HEK293 (cell line): ENCODE data around the gene ZNF783.

Experiments
- BCL11A ChIP-seq: fragments of 450-650 bp; formaldehyde crosslinking; IDR thresholded peaks from 2 replicates; pipeline ENCODE4 v1.5.1; 2016; ENCODE audit warnings: low read depth, missing biosample characterization, missing genetic modification characterization
- GLI4 ChIP-seq: fragments of 450-650 bp; formaldehyde crosslinking; IDR thresholded peaks from 2 replicates; pipeline ENCODE4 v1.5.1; 2016; ENCODE audit warnings: missing biosample characterization, missing genetic modification characterization
- HOXA7 ChIP-seq: sonication (generic); formaldehyde crosslinking; IDR thresholded peaks from 2 replicates; pipeline ENCODE4 v1.8.1; 2022; ENCODE audit warnings: missing genetic modification reagents, borderline replicate concordance
- KLF7 ChIP-seq: fragments of 450-650 bp; formaldehyde crosslinking; IDR thresholded peaks from 2 replicates; pipeline ENCODE4 v1.5.1; 2016; ENCODE audit warnings: missing biosample characterization, missing genetic modification characterization, borderline replicate concordance
- MZF1 ChIP-seq: fragments of 450-650 bp; formaldehyde crosslinking; IDR thresholded peaks from 2 replicates; pipeline ENCODE4 v1.5.1; 2017; ENCODE audit warnings: missing biosample characterization, missing genetic modification characterization, borderline replicate concordance
- PRDM1 ChIP-seq: fragments of 450-650 bp; formaldehyde crosslinking; IDR thresholded peaks from 2 replicates; pipeline ENCODE4; 2016; ENCODE audit warnings: missing biosample characterization, missing genetic modification characterization
- REPIN1 ChIP-seq: fragments of 450-650 bp; formaldehyde crosslinking; IDR thresholded peaks from 2 replicates; pipeline ENCODE4 v1.5.1; 2017; ENCODE audit warnings: missing biosample characterization, missing genetic modification characterization, low read depth
- SCRT1 ChIP-seq: fragments of 450-650 bp; formaldehyde crosslinking; IDR thresholded peaks from 2 replicates; pipeline ENCODE4 v1.5.1; 2016; ENCODE audit warnings: missing biosample characterization, missing genetic modification characterization, borderline replicate concordance
- ZNF112 ChIP-seq: fragments of 450-650 bp; formaldehyde crosslinking; IDR thresholded peaks from 2 replicates; pipeline ENCODE4 v1.5.0; 2017; ENCODE audit warnings: missing biosample characterization, missing genetic modification characterization
- ZNF132 ChIP-seq: fragments of 450-650 bp; formaldehyde crosslinking; IDR thresholded peaks from 2 replicates; pipeline ENCODE4 v1.5.1; 2017; ENCODE audit warnings: missing biosample characterization, missing genetic modification characterization, borderline replicate concordance
- ZNF133 ChIP-seq: fragments of 450-650 bp; formaldehyde crosslinking; IDR thresholded peaks from 2 replicates; pipeline ENCODE4 v1.5.1; 2016; ENCODE audit warnings: missing biosample characterization, missing genetic modification characterization
- ZNF175 ChIP-seq: fragments of 450-650 bp; formaldehyde crosslinking; IDR thresholded peaks from 2 replicates; pipeline ENCODE4 v1.5.1; 2016; ENCODE audit warnings: missing biosample characterization, missing genetic modification characterization
- ZNF211 ChIP-seq: fragments of 450-650 bp; formaldehyde crosslinking; IDR thresholded peaks from 2 replicates; pipeline ENCODE4 v1.5.1; 2016; ENCODE audit warnings: low read depth, missing biosample characterization, missing genetic modification characterization
- ZNF223 ChIP-seq: fragments of 450-650 bp; formaldehyde crosslinking; IDR thresholded peaks from 2 replicates; pipeline ENCODE4 v1.5.1; 2016; ENCODE audit warnings: missing biosample characterization, missing genetic modification characterization
- ZNF23 ChIP-seq: fragments of 450-650 bp; formaldehyde crosslinking; IDR thresholded peaks from 2 replicates; pipeline ENCODE4 v1.5.1; 2016; ENCODE audit warnings: missing biosample characterization, missing genetic modification characterization, borderline replicate concordance
- ZNF24 ChIP-seq: fragments of 450-650 bp; formaldehyde crosslinking; IDR thresholded peaks from 2 replicates; pipeline ENCODE4 v1.5.1; 2016; ENCODE audit warnings: missing biosample characterization, missing genetic modification characterization
- ZNF274 ChIP-seq, 2 experiments: fragments of 200-500 bp in 1 of 2; fragments of 450-650 bp in 1 of 2; sonication (Bioruptor generic) in 1 of 2; formaldehyde crosslinking in 1 of 2; IDR thresholded peaks; 2 replicates each; pipeline versions ENCODE4 v1.5.1 to v1.6.1; 2014 to 2016; ENCODE audit warnings: borderline replicate concordance in 1 of 2, inconsistent platforms in 1 of 2, low read length in 1 of 2, missing biosample characterization in 1 of 2, missing genetic modification characterization in 1 of 2
- ZNF302 ChIP-seq: fragments of 450-650 bp; formaldehyde crosslinking; IDR thresholded peaks from 2 replicates; pipeline ENCODE4 v1.5.1; 2016; ENCODE audit warnings: missing biosample characterization, missing genetic modification characterization, low read depth
- ZNF335 ChIP-seq: fragments of 450-650 bp; formaldehyde crosslinking; conservative IDR thresholded peaks from 2 replicates; pipeline ENCODE4 v1.5.1; 2016; ENCODE audit warnings: missing biosample characterization, missing genetic modification characterization
- ZNF341 ChIP-seq: fragments of 450-650 bp; formaldehyde crosslinking; IDR thresholded peaks from 2 replicates; pipeline ENCODE4; 2016; ENCODE audit warnings: low read depth, missing biosample characterization, missing genetic modification characterization
- ZNF391 ChIP-seq: fragments of 450-650 bp; formaldehyde crosslinking; IDR thresholded peaks from 2 replicates; pipeline ENCODE4 v1.5.1; 2016; ENCODE audit warnings: low read depth, missing biosample characterization, missing genetic modification characterization, borderline replicate concordance
- ZNF426 ChIP-seq: fragments of 450-650 bp; formaldehyde crosslinking; IDR thresholded peaks from 2 replicates; pipeline ENCODE4 v1.5.1; 2017; ENCODE audit warnings: missing biosample characterization, missing genetic modification characterization, mild to moderate bottlenecking, inconsistent platforms, moderate library complexity
- ZNF501 ChIP-seq: fragments of 450-650 bp; formaldehyde crosslinking; IDR thresholded peaks from 2 replicates; pipeline ENCODE4 v1.5.1; 2016; ENCODE audit warnings: missing biosample characterization, missing genetic modification characterization
- ZNF510 ChIP-seq: fragments of 450-650 bp; formaldehyde crosslinking; IDR thresholded peaks from 2 replicates; pipeline ENCODE4 v1.5.1; 2018; ENCODE audit warnings: mild to moderate bottlenecking, missing genetic modification characterization, missing biosample characterization; ENCODE audit not compliant: insufficient replicate concordance
- ZNF514 ChIP-seq: fragments of 450-650 bp; formaldehyde crosslinking; IDR thresholded peaks from 2 replicates; pipeline ENCODE4 v1.5.1; 2016; ENCODE audit warnings: missing biosample characterization, missing genetic modification characterization
- ZNF521 ChIP-seq: fragments of 450-650 bp; formaldehyde crosslinking; IDR thresholded peaks from 2 replicates; pipeline ENCODE4 v1.5.1; 2017; ENCODE audit warnings: missing biosample characterization, mild to moderate bottlenecking, missing genetic modification characterization
- ZNF530 ChIP-seq: fragments of 450-650 bp; formaldehyde crosslinking; IDR thresholded peaks from 2 replicates; pipeline ENCODE4 v1.5.1; 2016; ENCODE audit warnings: low read depth, missing biosample characterization, missing genetic modification characterization
- ZNF549 ChIP-seq: fragments of 450-650 bp; IDR thresholded peaks from 2 replicates; pipeline ENCODE4 v1.5.1; 2018; ENCODE audit warnings: missing biosample characterization, missing genetic modification characterization, mild to moderate bottlenecking, inconsistent platforms, moderate library complexity
- ZNF558 ChIP-seq: fragments of 450-650 bp; formaldehyde crosslinking; IDR thresholded peaks from 2 replicates; pipeline ENCODE4 v1.5.1; 2016; ENCODE audit warnings: missing biosample characterization, missing genetic modification characterization
- ZNF560 ChIP-seq: fragments of 450-650 bp; formaldehyde crosslinking; IDR thresholded peaks from 2 replicates; pipeline ENCODE4 v1.5.1; 2017; ENCODE audit warnings: missing biosample characterization, missing genetic modification characterization, borderline replicate concordance
- ZNF664 ChIP-seq: fragments of 450-650 bp; formaldehyde crosslinking; IDR thresholded peaks from 2 replicates; pipeline ENCODE4 v1.5.1; 2016; ENCODE audit warnings: missing biosample characterization, missing genetic modification characterization
- ZNF677 ChIP-seq: fragments of 450-650 bp; IDR thresholded peaks from 2 replicates; pipeline ENCODE4 v1.5.0; 2018; ENCODE audit warnings: missing biosample characterization, mild to moderate bottlenecking, missing genetic modification characterization, moderate library complexity
- ZNF701 ChIP-seq: fragments of 450-650 bp; formaldehyde crosslinking; IDR thresholded peaks from 2 replicates; pipeline ENCODE4 v1.5.1; 2016; ENCODE audit warnings: missing biosample characterization, missing genetic modification characterization
- ZNF707 ChIP-seq: fragments of 450-650 bp; formaldehyde crosslinking; IDR thresholded peaks from 2 replicates; pipeline ENCODE4 v1.5.1; 2016; ENCODE audit warnings: missing biosample characterization, missing genetic modification characterization
- ZNF777 ChIP-seq: fragments of 450-650 bp; formaldehyde crosslinking; IDR thresholded peaks from 2 replicates; pipeline ENCODE4 v1.5.1; 2017; ENCODE audit warnings: missing biosample characterization, missing genetic modification characterization, borderline replicate concordance
- ZSCAN30 ChIP-seq: fragments of 450-650 bp; IDR thresholded peaks from 2 replicates; pipeline ENCODE4 v1.5.1; 2018; ENCODE audit warnings: missing biosample characterization, mild to moderate bottlenecking, missing genetic modification characterization, moderate library complexity
- TF ChIP-seq, protein P1 (sequence below): fragments of 450-650 bp; formaldehyde crosslinking; IDR thresholded peaks from 2 replicates; pipeline ENCODE4 v1.5.1; 2016; ENCODE audit warnings: missing biosample characterization, missing genetic modification characterization
- TF ChIP-seq, protein P2 (sequence below): fragments of 450-650 bp; formaldehyde crosslinking; IDR thresholded peaks from 2 replicates; pipeline ENCODE4 v1.5.1; 2017; ENCODE audit warnings: missing biosample characterization, missing genetic modification characterization

The ZNF783 gene

DNA sequence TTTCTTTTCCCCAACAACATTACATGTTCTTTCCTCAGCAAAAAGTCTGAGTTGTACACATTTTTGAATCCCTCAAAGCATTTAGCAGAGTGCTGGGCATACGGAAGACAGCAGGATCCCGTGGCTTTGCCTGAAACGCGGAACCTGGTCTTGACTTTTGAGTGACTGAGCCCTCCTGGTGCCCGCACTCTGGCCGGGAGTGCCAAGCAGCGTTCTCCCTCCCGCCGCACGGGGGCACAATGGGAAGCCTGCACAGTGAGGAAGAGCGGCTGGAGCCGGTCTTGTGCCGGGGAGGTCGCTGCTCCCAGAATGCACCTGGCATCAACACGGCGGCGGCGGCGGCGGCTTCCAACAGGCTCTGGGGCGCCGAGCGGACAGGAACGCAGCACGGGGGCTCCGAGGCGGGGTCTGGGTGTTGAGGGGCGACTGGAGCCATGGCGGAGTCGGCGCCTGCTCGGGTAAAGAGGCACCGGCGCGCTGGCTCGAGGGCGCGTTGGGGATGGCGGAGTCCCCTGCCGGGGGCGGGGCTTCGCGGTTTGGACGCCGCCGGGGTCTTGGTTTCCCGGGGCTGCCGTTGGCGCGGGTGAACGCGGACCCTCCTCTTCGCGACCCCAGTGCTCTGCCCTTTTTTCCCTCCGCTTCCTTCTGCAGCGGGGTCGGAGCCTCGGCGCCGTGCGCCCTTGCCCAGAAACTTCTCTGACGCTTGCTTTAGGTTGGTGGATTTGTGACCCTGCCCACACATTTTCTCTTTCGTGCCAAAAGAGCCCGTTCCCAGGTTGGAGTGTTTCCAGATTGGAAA is 22.5 kb upstream of the ZNF783 start, which contains the start of gene ZNF212 (continued):
- TF ChIP-seq, protein P1, sequence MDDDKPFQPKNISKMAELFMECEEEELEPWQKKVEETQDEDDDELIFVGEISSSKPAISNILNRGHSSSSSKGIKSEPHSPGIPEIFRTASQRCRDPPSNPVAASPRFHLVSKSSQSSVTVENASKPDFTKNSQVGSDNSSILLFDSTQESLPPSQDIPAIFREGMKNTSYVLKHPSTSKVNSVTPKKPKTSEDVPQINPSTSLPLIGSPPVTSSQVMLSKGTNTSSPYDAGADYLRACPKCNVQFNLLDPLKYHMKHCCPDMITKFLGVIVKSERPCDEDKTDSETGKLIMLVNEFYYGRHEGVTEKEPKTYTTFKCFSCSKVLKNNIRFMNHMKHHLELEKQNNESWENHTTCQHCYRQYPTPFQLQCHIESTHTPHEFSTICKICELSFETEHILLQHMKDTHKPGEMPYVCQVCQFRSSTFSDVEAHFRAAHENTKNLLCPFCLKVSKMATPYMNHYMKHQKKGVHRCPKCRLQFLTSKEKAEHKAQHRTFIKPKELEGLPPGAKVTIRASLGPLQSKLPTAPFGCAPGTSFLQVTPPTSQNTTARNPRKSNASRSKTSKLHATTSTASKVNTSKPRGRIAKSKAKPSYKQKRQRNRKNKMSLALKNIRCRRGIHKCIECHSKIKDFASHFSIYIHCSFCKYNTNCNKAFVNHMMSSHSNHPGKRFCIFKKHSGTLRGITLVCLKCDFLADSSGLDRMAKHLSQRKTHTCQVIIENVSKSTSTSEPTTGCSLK (tag by site-specific recombination), result no peak
- TF ChIP-seq ZNF701 (no peak), ZNF664 (no peak), ZNF391 (tag by site-specific recombination) (peak; percentile 95; the same call in 1 of the 2 replicates), ZNF112 (no peak), ZSCAN30 (tag by site-specific recombination) (peak; percentile 71; the same call in 1 of the 2 replicates), ZNF211 (tag by site-specific recombination) (no peak), ZNF560 (tag by site-specific recombination) (peak; percentile 60; the same call in 1 of the 2 replicates), HOXA7 (CRISPR knock-in tag) (no peak), REPIN1 (tag by site-specific recombination) (no peak), ZNF302 (no peak), ZNF558 (tag by site-specific recombination) (no peak), ZNF510 (no peak), ZNF133 (tag by site-specific recombination) (no peak), ZNF175 (tag by site-specific recombination) (no peak), ZNF501 (tag by site-specific recombination) (peak; percentile 99), BCL11A (tag by site-specific recombination) (no peak; the same call in 1 of the 2 replicates), ZNF521 (tag by site-specific recombination) (no peak), ZNF530 (tag by site-specific recombination) (no peak), ZNF777 (peak; percentile 40; the same call in 1 of the 2 replicates), ZNF24 (peak; percentile 82), ZNF341 (tag by site-specific recombination) (peak; percentile 99), SCRT1 (tag by site-specific recombination) (0 out of 2 replicates have a peak, but pooled peaks have one; percentile 26), ZNF549 (tag by site-specific recombination) (no peak), PRDM1 (tag by site-specific recombination) (no peak), ZNF274 (IDR thresholded peaks at IDR 0.05; ENCODE audit: low read length) (no peak), ZNF274 (tag by site-specific recombination; IDR thresholded peaks at IDR 0.05; ENCODE audit: borderline replicate concordance) (no peak), ZNF514 (no peak), KLF7 (tag by site-specific recombination) (0 out of 2 replicates have a peak, but pooled peaks have one; percentile 46), ZNF223 (tag by site-specific recombination) (no peak), MZF1 (tag by site-specific recombination) (no peak; the same call in 1 of the 2 replicates), ZNF677 (tag by site-specific recombination) (no peak; the same call in 1 of the 2 replicates), ZNF23 (tag by site-specific recombination) (no peak), ZNF335 (tag by site-specific recombination) (peak; percentile 94), ZNF707 (tag by site-specific recombination) (no peak), ZNF132 (tag by site-specific recombination) (no peak), GLI4 (tag by site-specific recombination) (no peak), ZNF426 (no peak)
- TF ChIP-seq, protein P2, sequence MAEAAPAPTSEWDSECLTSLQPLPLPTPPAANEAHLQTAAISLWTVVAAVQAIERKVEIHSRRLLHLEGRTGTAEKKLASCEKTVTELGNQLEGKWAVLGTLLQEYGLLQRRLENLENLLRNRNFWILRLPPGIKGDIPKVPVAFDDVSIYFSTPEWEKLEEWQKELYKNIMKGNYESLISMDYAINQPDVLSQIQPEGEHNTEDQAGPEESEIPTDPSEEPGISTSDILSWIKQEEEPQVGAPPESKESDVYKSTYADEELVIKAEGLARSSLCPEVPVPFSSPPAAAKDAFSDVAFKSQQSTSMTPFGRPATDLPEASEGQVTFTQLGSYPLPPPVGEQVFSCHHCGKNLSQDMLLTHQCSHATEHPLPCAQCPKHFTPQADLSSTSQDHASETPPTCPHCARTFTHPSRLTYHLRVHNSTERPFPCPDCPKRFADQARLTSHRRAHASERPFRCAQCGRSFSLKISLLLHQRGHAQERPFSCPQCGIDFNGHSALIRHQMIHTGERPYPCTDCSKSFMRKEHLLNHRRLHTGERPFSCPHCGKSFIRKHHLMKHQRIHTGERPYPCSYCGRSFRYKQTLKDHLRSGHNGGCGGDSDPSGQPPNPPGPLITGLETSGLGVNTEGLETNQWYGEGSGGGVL (tag by site-specific recombination), result peak; percentile 41; the same call in 1 of the 2 replicates
